Tibial nerve (tissue), 3 donors: ENCODE results near the gene RGR.

Source experiments
- CTCF ChIP-seq, 5 experiments: fragments of 200-600 bp in 3 of 5; fragments of 450-650 bp in 2 of 5; sonication (generic) in 3 of 5; IDR thresholded peaks; one replicate each; pipeline ENCODE4 v1.5.1; 2016 to 2019; ENCODE audit warnings: antibody characterized with exemption in 5 of 5, mild to moderate bottlenecking in 3 of 5, moderate library complexity in 2 of 5
- POLR2A ChIP-seq, 2 donors: fragments of 450-650 bp; IDR thresholded peaks; one replicate each; pipeline ENCODE4 v1.6.1; 2017; ENCODE audit warnings: antibody characterized with exemption in 2 of 2, mild to moderate bottlenecking in 2 of 2, moderate library complexity in 2 of 2

GRCh38 chr10:84294766-84295447, 50.1 kb downstream of the RGR start:
- no peak for TF ChIP-seq CTCF (IDR thresholded peaks at IDR 0.05)
- no peak for TF ChIP-seq POLR2A (IDR thresholded peaks at IDR 0.05)
